NCI-H1694 treated with DMSO at 0.1 percent for 48 hours (cell line): ENCODE measurements around the gene ZIC1.

ENCODE experiments used
- DNase-seq: peaks from one replicate; lab custom pipeline; 2025; lab: John Stamatoyannopoulos, UW

The ZIC1 gene

DNA sequence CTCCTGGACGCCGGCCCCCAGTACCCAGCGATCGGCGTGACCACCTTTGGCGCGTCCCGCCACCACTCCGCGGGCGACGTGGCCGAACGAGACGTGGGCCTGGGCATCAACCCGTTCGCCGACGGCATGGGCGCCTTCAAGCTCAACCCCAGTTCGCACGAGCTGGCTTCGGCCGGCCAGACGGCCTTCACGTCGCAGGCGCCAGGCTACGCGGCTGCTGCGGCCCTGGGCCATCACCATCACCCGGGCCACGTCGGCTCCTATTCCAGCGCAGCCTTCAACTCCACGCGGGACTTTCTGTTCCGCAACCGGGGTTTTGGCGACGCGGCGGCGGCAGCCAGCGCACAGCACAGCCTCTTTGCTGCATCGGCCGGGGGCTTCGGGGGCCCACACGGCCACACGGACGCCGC is 956 bp downstream of the ZIC1 start:
- DNase-seq, result no peak

- DNase-seq, result no peak
These were observed 1.5 kb downstream of the ZIC1 start for GRCh38 chr3:147410526-147411237.

GRCh38 chr3:147411238-147411814 is 2.2 kb downstream of the ZIC1 start:
- DNase-seq, result no peak

- DNase-seq, result no peak
These were observed 2.7 kb downstream of the ZIC1 start for GRCh38 chr3:147411815-147412241.

GRCh38 chr3:147412261-147412916 is 3.2 kb downstream of the ZIC1 start:
- no peak for DNase-seq

DNA sequence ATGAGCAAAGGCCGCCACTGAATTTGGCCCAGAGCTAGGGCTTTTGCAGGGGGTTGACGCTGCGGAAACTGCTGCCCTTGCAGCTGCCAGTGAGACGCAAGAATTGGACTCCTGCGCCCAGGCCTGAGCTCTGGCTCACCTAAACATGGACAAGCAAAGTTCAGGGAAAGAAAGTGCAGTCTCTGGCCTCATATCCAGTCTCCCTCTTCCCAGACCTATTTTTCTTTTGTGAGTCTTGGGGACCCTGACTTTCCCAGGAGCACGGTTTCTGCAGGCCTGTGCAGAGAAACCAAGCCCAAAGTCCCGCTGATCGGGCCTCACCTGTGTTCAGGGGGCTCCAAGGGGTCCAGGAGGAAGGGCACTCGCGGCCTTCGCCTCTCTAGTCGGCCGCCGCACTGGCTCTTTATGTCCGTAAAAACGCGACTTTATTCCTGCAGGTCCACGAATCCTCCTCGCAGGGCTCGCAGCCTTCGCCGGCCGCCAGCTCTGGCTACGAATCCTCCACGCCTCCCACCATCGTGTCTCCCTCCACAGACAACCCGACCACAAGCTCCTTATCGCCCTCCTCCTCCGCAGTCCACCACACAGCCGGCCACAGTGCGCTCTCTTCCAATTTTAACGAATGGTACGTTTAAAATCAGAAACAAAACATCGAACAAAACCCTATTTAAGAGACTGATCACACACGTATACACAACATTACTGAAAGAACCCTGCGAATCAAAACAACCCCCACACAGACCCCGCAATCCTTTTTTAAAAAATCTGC is 3.9 kb downstream of the ZIC1 start:
- no peak for DNase-seq

DNA sequence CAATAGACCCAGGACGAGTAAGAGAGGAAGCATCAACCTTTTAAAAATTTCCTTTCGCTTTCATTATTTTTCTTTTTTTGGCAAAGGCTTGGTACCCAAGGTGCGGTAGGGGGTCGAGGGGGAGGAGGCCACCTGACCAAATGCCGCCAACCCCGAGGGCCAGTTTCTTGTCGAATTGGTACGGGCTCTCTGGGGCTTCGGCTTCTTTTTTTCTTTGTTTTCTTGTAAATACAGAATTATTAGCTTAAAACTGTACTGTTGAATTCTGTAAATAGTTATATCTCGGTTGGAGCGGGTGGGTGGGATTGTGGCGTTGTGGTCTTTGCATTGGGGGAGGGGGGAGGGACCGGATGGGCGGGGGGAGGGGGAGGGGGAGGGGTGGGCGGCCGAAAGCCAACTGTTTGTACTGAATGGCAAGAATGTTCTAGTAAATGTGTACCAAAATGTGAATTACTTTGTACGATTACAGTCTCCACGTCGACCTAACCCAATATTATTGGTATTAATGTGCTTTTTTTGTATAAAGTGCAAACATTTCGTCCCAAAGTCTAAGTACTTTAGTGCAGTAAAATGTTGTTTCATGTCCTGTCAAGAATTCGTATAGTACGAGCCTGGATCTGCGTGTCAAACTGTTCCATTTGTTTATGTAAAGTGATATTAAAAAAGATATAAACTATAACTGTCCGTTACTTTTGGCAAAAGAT is 4.7 kb downstream of the ZIC1 start:
- no peak for DNase-seq

- no peak for DNase-seq
These were observed 5.4 kb downstream of the ZIC1 start for GRCh38 chr3:147414390-147415138.

DNA sequence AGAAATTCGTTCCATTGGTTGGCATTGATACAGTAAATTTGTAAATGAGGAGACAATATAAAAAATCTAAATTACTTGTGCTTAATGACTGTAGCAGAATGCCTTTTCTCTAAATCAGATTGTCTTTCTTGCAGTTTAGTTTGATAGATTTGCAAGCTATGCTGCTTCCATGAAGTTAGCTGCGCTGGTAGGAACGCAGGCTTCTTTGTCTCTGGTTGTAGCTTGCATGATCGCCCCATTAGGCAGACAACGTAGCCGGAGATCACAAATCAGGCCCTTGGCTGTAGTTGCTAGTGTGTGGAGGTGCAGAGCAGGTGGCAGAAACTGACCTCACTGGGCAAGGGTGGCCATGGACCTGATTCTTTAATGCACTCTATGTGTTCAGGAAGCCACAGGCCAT is 6.1 kb downstream of the ZIC1 start:
- no peak for DNase-seq

DNA sequence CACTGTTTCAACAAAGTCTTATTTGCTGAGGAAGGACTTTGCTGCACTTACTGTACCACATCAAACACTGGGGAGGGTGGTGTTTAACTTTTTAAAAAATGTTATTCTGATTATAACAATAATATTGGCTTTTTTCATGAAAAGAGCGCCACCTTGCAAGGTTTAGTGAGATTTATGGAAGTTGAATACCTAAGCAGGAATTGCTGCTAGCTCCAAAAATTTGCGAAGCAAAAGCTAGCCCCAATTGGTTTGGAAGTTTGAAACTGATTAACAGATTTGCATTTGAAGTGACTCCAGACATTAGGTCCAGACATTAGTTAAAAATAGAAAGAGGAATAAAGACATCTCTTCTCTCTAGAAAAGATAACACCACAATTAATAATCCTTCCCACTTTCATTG is 6.7 kb downstream of the ZIC1 start:
- no peak for DNase-seq

GRCh38 chr3:147416931-147417330 is 7.8 kb downstream of the ZIC1 start:
- DNase-seq, result no peak

DNA sequence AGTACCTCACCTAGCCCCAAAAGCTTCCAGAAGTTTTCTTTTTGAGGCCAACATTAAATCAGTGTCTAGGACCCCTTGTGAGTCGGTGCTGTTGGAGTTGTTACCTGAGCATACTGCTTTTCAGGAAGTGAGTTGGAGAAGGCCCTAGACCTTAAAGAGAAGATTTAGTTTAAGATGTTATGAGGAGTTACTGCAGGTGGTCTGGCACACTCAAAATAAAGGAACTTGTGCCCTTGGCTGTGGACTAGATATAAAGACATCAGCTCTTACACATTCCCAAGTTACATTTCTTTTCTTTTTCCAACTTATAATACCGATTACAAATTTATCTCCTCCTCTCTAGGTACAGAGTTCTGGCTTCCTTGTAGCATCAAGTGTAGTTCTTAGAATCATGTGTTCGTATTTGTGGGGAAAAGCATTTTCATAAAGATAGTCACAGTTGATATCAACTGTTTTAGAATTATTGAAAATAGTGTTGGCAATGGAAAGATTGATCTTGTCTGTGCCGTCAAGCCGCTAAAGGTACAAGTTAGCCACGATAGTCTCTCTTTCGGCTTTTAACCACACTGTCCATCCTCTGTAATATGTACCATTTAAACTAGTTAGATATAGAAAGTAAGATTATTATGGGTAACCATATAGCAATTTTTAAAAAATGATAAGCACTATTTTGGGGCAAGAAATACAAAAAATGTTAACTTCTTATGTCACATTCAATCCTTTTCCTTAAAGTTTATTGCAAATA is 8.6 kb downstream of the ZIC1 start:
- DNase-seq, result no peak

DNA sequence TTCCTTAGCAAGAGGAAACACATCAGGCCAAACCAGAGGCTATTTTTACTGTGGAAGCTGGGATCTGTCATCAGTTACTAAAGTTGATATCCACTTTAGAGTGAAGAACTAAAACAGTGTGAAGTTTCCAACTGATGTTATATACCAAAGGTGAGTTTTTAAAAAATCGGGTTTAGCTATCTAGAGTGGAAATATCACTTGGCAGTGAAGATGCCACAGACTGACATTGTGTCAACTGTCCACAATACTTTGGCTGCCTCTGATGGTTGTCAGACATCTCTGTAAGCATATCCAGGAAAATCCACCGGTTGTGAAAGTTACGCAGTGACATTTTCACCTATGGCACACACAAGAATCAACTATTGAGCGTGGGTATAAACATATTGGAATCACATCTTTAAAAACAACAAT is 9.2 kb downstream of the ZIC1 start:
- DNase-seq, result no peak

DNA sequence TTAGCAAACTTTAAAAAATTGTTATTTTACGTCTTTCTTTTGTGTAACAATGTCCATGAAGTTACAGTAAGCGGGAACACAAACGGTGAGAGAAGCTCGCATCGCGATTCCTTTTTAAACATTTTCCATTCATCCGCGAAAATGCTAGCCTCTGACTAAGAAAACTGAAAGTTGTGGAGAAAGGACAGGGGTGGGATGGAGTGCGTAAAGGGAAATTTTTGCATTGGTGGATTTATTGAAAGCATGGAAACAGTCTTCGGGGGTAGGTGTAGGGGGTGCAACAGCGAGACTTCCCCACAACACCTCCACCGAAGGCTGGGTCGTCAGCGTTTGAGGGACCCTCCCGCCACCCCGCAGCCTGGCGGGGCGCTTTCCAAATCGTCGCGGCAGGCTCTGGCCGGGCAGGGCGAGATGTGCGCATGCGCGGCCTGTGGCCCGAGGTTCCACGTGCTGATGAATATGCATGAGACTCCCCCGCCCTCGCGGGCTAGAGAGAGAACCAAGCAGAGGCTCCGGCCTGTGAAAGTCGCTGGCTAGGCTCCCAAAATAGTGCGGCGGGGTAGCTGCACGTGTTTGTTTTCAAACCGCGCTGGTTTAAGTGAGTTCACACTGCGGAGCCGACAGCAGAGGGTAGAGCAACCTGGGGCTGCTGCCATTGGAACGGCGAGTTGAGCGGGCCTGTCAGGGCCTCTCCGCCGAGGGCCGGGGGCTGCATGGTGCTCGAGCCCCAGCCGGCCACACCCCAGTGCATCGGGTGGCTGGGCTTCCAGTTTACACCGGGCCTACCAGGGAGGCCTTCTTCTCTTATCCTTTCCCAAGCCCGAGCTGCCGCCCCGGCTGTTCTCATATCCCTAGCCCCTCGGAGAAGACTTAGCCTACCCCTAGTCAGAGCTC is 9.9 kb downstream of the ZIC1 start:
- DNase-seq, result no peak

DNA sequence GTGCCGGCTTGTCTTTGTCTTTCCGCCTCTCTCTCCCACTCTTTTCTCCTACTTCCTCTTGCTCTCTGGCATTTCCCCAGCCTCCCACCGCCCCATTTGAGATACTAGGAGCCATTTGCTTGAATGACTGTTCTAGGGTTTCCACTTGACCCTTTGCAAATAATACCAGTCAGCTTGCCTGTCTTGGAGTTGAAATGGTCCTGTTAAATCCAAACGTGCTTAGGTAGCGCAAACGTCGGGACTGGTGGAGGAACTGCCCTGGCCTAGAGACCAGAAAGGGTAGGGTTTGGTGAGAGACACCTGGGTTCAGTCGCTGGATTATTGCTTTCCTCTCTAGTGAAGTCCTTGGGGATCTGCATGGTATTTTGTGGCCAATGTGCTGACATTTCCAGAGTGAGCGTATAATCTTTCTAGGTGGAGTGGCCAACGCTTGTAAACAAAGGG is 10.6 kb downstream of the ZIC1 start:
- DNase-seq, result no peak

GRCh38 chr3:147420353-147421183 is 11.4 kb downstream of the ZIC1 start:
- no peak for DNase-seq

DNA sequence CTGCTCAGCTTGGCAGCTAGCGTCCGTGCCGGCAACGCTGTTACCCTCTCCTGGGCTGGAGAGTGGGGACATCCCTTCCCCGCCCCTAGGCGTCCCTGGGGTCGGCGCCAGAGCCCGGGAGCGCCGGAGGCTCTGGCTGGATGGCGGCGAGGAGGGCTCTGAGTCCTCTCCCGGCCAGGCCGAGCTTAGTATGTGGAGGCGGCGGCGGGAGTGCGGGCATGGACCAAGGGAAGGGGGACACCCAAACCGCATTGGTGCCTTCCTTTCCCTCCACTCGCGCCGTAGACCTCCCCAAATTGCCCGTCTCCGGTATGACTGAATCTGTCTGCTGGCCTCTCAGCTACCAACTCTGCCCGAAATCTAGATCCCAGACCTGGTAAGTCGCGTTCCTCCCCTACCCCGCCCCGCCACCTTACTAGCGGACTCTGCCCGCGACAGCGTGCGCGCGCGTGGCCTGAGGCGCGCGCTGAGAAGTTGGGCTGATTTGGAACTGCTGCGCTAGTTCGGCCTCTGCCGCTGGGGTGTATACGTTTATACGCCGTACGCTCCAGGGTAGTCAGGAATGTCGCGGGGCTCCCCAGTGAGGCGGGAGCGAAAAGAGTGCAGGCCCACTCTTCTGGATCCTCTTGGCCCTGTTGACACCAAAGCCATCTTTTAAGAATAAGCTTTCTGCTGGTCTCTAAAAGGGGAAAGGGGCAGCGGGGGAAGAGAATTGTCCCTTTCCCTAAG is 12.2 kb downstream of the ZIC1 start:
- no peak for DNase-seq

GRCh38 chr3:147422196-147422595 is 13.0 kb downstream of the ZIC1 start:
- no peak for DNase-seq
